Spleen (tissue), 7 donors: ENCODE data around the gene MRAS.

Experiments
- CTCF ChIP-seq, 11 experiments: fragments of 200-600 bp in 7 of 11; fragments of 450-650 bp in 4 of 11; sonication (generic) in 4 of 11; IDR thresholded peaks in 8 of 11; conservative IDR thresholded peaks in 3 of 11; 1 replicate in 7 of 11; 2 replicates in 4 of 11; pipeline versions ENCODE4 v1.4.0 to v1.8.0; 2016 to 2021; ENCODE audit warnings: antibody characterized with exemption in 11 of 11, inconsistent platforms in 4 of 11, mild to moderate bottlenecking in 1 of 11
- POLR2A ChIP-seq, 3 donors: fragments of 450-650 bp; IDR thresholded peaks; one replicate each; pipeline ENCODE4 v1.5.1; 2017; ENCODE audit warnings: antibody characterized with exemption in 3 of 3, mild to moderate bottlenecking in 1 of 3
- donor health status: DM: no; HTN: no; CAD: no; lungs with moderate emphysema.
- donor health status: DM: no; HTN: no; CAD: no.
- donor health status: DM: no; HTN: no; CAD: no.

- TF ChIP-seq CTCF (IDR thresholded peaks at IDR 0.05 in 8 of 11, conservative IDR thresholded peaks at IDR 0.05 in 3 of 11) (no peak), POLR2A (IDR thresholded peaks at IDR 0.05) (no peak)
Observed at GRCh38 chr3:138367326-138367850, 19.0 kb downstream of the MRAS start.
